GM13977 (cell line): ENCODE results near the gene SWAP70.
"Not testable (repeated sequence)": the region's sequence is repeated elsewhere in the genome, so short reads cannot be mapped to it uniquely, and the experiment has no call there.

Source experiments
- DNase-seq: peaks from one replicate; pipeline ENCODE4 v3.0.0; 2012; ENCODE audit warnings: low spot score
- CTCF ChIP-seq: IDR thresholded peaks from 2 replicates; pipeline ENCODE4 v1.5.1; 2012; ENCODE audit warnings: mild to moderate bottlenecking, control low read depth; ENCODE audit not compliant: insufficient read depth; ENCODE audit errors: extremely low read depth, missing control alignments
- in situ Hi-C: fragments of 300-500 bp; cut with MboI; formaldehyde crosslinking; loops from one replicate; pipeline ENCODE4 v1.12.0; 2022; ENCODE audit warnings: low sequenced_read_pairs, low pct_unique_long_range_greater_than_20kb, mixed read lengths, inconsistent platforms; ENCODE audit not compliant: unreplicated experiment

Gene SWAP70

GRCh38 chr11:9693801-9694553 lies 30.1 kb downstream of the SWAP70 start:
- in situ Hi-C loops, result no loop called here
- no peak for DNase-seq
- no peak for TF ChIP-seq CTCF

GRCh38 chr11:9695228-9695627 lies 31.4 kb downstream of the SWAP70 start:
- in situ Hi-C loops, DNase-seq: not testable (repeated sequence)

- no peak for DNase-seq
- in situ Hi-C loops, result no loop called here
- no peak for TF ChIP-seq CTCF
Observed at GRCh38 chr11:9697766-9698165, 33.9 kb downstream of the SWAP70 start.

GRCh38 chr11:9700105-9700801 lies 36.4 kb downstream of the SWAP70 start:
- no peak for DNase-seq
- no peak for TF ChIP-seq CTCF
- in situ Hi-C loops, result no loop called here

GRCh38 chr11:9701799-9702198 lies 37.9 kb downstream of the SWAP70 start:
- in situ Hi-C loops, result no loop called here
- no peak for DNase-seq
- no peak for TF ChIP-seq CTCF

GRCh38 chr11:9703280-9703679 lies 39.4 kb downstream of the SWAP70 start:
- in situ Hi-C loops, result no loop called here
- no peak for DNase-seq
- no peak for TF ChIP-seq CTCF

GRCh38 chr11:9704037-9704436 lies 40.2 kb downstream of the SWAP70 start:
- in situ Hi-C loops, result no loop called here
- no peak for TF ChIP-seq CTCF
- no peak for DNase-seq
